ENCODE data around the gene TNP1. TPM values are rescaled to one million over a fixed set of nuclear protein-coding genes. Genes with fewer than 3 reads are reported as not detected.

TNP1 gene
- total and polyA plus RNA-seq, 7 experiments from 2014 or later = not detected

GRCh38 chr2:216871333-216871934 lies 11.6 kb upstream of the TNP1 start:
- Mint-ChIP-seq H3K4me1 (peaks cover 0 to 20% (median 4%) of the 10 kb centered on the region in 7 donors), H3K27me3 (no peaks in the 10 kb centered on the region), H3K36me3 (peaks cover 0 to 11% (median 0%) of the 10 kb centered on the region in 5 donors), H3K9me3 (peaks cover 0 to 7% (median 0%) of the 10 kb centered on the region in 11 donors), H3K27ac (no peak overlapping the region), H3K4me3 (no peak overlapping the region)
- no peaks in the 10 kb centered on the region for H3K4me1 ChIP-seq (ENCODE audit: control insufficient read depth in 2 of 2, insufficient read depth in 2 of 2, low read length in 2 of 2)
- H3K27ac ChIP-seq (ENCODE audit: low read depth, low read length) = no peak overlapping the region
- no peaks in the 10 kb centered on the region for H3K9me3 ChIP-seq (ENCODE audit: control insufficient read depth in 2 of 3, low read length in 3 of 3)
- no peak for DNase-seq
- ATAC-seq = no peak
- no peaks in the 10 kb centered on the region for H3K27me3 ChIP-seq (ENCODE audit: control insufficient read depth in 2 of 2, insufficient read depth in 2 of 2, low read length in 2 of 2)
- no peaks in the 10 kb centered on the region for H3K36me3 ChIP-seq (ENCODE audit: control insufficient read depth in 2 of 3, insufficient read depth in 3 of 3, low read length in 3 of 3)
- intact Hi-C loops (cut with micrococcal nuclease) = no loop called here
- no peak overlapping the region for H3K4me3 ChIP-seq (ENCODE audit: low read length)
- ChIA-PET POLR2A (no interaction called here), CTCF (no interaction called here)

DNA sequence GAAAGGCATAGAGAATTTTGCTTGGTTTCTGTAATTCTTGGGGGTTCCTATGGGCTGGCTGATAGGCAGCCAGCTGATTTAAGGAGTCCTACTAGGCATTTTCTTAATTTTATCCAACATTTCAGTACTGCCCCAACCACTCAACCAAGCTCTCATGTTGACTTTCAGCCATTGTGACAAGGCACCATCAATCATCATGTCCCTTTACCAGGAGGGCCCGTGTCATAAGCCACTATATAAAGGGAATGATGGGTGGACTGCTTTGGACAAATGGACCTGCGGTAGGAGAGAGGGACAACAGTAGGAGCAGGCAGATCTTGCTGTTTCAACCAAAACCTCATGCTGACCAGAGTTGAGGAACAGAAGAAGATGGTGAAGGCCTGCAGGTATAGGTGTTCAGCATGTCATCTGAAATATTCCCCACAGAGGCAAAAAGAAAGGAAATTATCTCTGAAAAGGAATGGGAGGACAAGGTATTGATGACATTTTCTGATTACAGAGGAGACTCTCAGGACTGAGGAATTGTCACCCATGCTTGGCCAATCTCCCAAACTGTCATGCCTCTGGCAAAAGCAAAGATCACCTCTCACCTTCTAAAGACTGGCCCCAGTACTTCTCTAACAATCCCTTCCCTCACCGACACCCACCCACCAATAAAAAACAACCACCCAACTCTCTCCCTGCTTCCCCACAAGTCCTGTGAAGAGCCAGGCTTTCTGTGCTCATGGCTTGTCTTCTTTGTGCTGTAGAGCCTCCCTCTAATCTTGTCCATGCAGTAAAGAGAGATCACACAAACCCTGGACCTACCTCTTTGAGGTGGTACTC lies 10.9 kb upstream of the TNP1 start:
- CTCF ChIA-PET = no interaction called here
- Mint-ChIP-seq H3K36me3 (peaks cover 0 to 11% (median 0%) of the 10 kb centered on the region in 5 donors), H3K4me3 (no peak overlapping the region), H3K9me3 (peaks cover 0 to 7% (median 0%) of the 10 kb centered on the region in 11 donors), H3K4me1 (peaks cover 0 to 27% (median 9%) of the 10 kb centered on the region in 7 donors), H3K27me3 (no peaks in the 10 kb centered on the region), H3K27ac (no peak overlapping the region)
- POLR2A ChIA-PET = no interaction called here
- intact Hi-C loops (cut with micrococcal nuclease) = no loop called here
- H3K27me3 ChIP-seq (ENCODE audit: control insufficient read depth in 2 of 2, insufficient read depth in 2 of 2, low read length in 2 of 2) = no peaks in the 10 kb centered on the region
- no peak overlapping the region for H3K4me3 ChIP-seq (ENCODE audit: low read length)
- no peaks in the 10 kb centered on the region for H3K9me3 ChIP-seq (ENCODE audit: control insufficient read depth in 2 of 3, low read length in 3 of 3)
- no peak for DNase-seq
- ATAC-seq = no peak
- H3K27ac ChIP-seq (ENCODE audit: low read depth, low read length) = no peak overlapping the region
- no peaks in the 10 kb centered on the region for H3K4me1 ChIP-seq (ENCODE audit: control insufficient read depth in 2 of 2, insufficient read depth in 2 of 2, low read length in 2 of 2)
- no peaks in the 10 kb centered on the region for H3K36me3 ChIP-seq (ENCODE audit: control insufficient read depth in 2 of 3, insufficient read depth in 3 of 3, low read length in 3 of 3)

DNA sequence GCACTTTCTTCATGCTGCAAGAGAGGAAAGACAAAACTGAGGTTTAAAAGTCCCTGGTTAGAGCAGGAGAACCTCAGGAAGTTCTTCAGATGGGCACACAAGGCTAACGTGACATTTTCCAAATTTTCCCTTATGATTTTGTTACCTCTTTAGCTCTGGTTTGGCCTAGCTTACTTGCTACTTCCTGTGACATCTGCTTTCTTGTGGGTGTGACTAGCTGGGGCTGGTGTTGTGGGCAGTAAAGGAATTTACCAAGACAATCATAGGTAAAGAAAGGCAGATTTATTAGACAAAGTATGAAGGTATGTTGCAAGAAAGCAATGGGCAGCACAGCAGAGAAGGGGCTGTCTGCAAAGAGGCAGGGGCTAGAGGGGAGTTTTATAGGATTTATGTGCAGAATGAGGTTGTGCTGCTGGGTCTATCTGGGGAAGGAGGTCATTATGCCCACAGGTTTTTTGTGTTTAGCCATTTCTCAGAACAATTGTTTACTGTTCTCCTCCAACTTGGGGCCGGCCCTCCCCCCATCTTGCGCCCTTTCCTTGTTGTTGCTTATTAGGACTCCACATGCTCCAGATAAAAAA lies 6.7 kb upstream of the TNP1 start:
- peaks cover 0 to 12% (median 0%) of the 10 kb centered on the region in 5 donors for H3K36me3 Mint-ChIP-seq
- no peak for DNase-seq
- ATAC-seq = peak; percentile 27
- Histone ChIP-seq H3K27ac (ENCODE audit: low read depth, low read length) (no peak overlapping the region), H3K36me3 (ENCODE audit: control insufficient read depth in 2 of 3, insufficient read depth in 3 of 3, low read length in 3 of 3) (no peaks in the 10 kb centered on the region), H3K9me3 (ENCODE audit: control insufficient read depth in 2 of 3, low read length in 3 of 3) (no peaks in the 10 kb centered on the region), H3K27me3 (ENCODE audit: control insufficient read depth in 2 of 2, insufficient read depth in 2 of 2, low read length in 2 of 2) (no peaks in the 10 kb centered on the region), H3K4me3 (ENCODE audit: low read length) (no peak overlapping the region), H3K4me1 (ENCODE audit: control insufficient read depth in 2 of 2, insufficient read depth in 2 of 2, low read length in 2 of 2) (no peaks in the 10 kb centered on the region)
- intact Hi-C loops (cut with micrococcal nuclease) = loop anchor here in 1 of 2 donors (1.0 kb wide), 1 partner anchor 8 kb away; no protein-coding TSS in a partner anchor
- peaks cover 0 to 7% (median 0%) of the 10 kb centered on the region in 11 donors for H3K9me3 Mint-ChIP-seq
- peaks cover 0 to 34% (median 9%) of the 10 kb centered on the region in 7 donors for H3K4me1 Mint-ChIP-seq
- peaks cover 0 to 2% (median 0%) of the 10 kb centered on the region in 5 donors for H3K27me3 Mint-ChIP-seq
- peak overlapping the region in 2 of 9 donors; percentile 23 to 44 for H3K27ac Mint-ChIP-seq
- ChIA-PET CTCF (no interaction called here), POLR2A (no interaction called here)
- H3K4me3 Mint-ChIP-seq = peak overlapping the region in 1 of 10 donors; percentile 53

DNA sequence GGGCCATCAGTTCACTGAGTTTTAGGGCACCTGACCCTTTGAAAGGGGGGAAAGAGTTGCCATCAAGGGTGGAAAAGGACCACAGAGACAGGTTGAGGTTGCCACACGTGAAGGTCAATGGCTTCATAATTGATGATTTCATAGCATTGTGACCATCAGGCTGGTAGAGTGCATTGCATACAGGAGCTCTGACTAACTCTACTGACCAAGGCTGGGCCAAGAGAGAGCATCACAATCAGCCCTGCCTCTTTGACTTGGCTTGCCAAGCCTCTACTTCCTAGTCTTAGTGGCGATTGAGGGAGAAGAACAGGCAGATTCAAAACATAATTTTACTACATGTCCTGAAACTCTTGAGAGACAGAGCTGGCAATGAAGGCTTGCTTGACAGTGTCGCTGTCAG lies 5.8 kb upstream of the TNP1 start:
- Histone ChIP-seq H3K27me3 (ENCODE audit: control insufficient read depth in 2 of 2, insufficient read depth in 2 of 2, low read length in 2 of 2) (no peaks in the 10 kb centered on the region), H3K36me3 (ENCODE audit: control insufficient read depth in 2 of 3, insufficient read depth in 3 of 3, low read length in 3 of 3) (no peaks in the 10 kb centered on the region), H3K9me3 (ENCODE audit: control insufficient read depth in 2 of 3, low read length in 3 of 3) (no peaks in the 10 kb centered on the region), H3K4me1 (ENCODE audit: control insufficient read depth in 2 of 2, insufficient read depth in 2 of 2, low read length in 2 of 2) (no peaks in the 10 kb centered on the region), H3K4me3 (ENCODE audit: low read length) (no peak overlapping the region), H3K27ac (ENCODE audit: low read depth, low read length) (no peak overlapping the region)
- Mint-ChIP-seq H3K4me1 (peaks cover 0 to 34% (median 9%) of the 10 kb centered on the region in 7 donors), H3K9me3 (peaks cover 0 to 6% (median 0%) of the 10 kb centered on the region in 11 donors), H3K36me3 (peaks cover 0 to 10% (median 0%) of the 10 kb centered on the region in 5 donors), H3K4me3 (no peak overlapping the region), H3K27me3 (peaks cover 0 to 3% (median 0%) of the 10 kb centered on the region in 5 donors), H3K27ac (peak overlapping the region in 1 of 9 donors; percentile 38)
- no peak for ATAC-seq
- ChIA-PET CTCF (no interaction called here), POLR2A (no interaction called here)
- DNase-seq = no peak
- intact Hi-C loops (cut with micrococcal nuclease) = loop anchor here in 1 of 2 donors (1.0 kb wide), 1 partner anchor 7 kb away; no protein-coding TSS in a partner anchor

DNA sequence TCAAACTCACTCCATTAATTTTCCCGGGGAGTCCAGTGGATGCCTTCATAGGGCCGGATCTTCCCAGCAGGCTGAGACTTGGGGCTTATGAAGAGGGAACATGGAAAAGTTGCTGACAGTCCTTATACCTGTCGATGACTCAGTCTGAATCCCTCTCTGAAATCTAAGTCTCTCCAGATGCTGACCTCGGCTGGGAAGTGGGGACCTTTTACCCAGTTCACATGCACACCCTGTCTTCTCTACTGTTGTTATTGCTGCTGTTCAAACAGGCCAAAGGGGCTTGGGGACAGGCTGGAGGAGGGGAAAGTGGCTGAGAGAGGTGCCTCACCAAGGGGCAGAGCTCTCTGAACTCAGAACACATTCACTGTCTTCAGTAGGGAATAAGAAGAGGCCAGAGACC lies 4.1 kb upstream of the TNP1 start:
- no peak overlapping the region for H3K27ac Mint-ChIP-seq
- ATAC-seq (no peak), DNase-seq (no peak)
- peaks cover 0 to 35% (median 9%) of the 10 kb centered on the region in 7 donors for H3K4me1 Mint-ChIP-seq
- intact Hi-C loops (cut with micrococcal nuclease) = no loop called here
- peaks cover 0 to 5% (median 0%) of the 10 kb centered on the region in 11 donors for H3K9me3 Mint-ChIP-seq
- peaks cover 0 to 3% (median 0%) of the 10 kb centered on the region in 5 donors for H3K27me3 Mint-ChIP-seq
- no peak overlapping the region for H3K4me3 ChIP-seq (ENCODE audit: low read length)
- peaks cover 0 to 7% (median 0%) of the 10 kb centered on the region in 5 donors for H3K36me3 Mint-ChIP-seq
- H3K36me3 ChIP-seq (ENCODE audit: control insufficient read depth in 2 of 3, insufficient read depth in 3 of 3, low read length in 3 of 3) = no peaks in the 10 kb centered on the region
- H3K27me3 ChIP-seq (ENCODE audit: control insufficient read depth in 2 of 2, insufficient read depth in 2 of 2, low read length in 2 of 2) = no peaks in the 10 kb centered on the region
- no peaks in the 10 kb centered on the region for H3K9me3 ChIP-seq (ENCODE audit: control insufficient read depth in 2 of 3, low read length in 3 of 3)
- no peaks in the 10 kb centered on the region for H3K4me1 ChIP-seq (ENCODE audit: control insufficient read depth in 2 of 2, insufficient read depth in 2 of 2, low read length in 2 of 2)
- no peak overlapping the region for H3K4me3 Mint-ChIP-seq
- no peak overlapping the region for H3K27ac ChIP-seq (ENCODE audit: low read depth, low read length)
- POLR2A ChIA-PET = interaction anchor here (0.6 kb wide), 1 partner anchor 1136 kb away, joined by 3 read pairs; no protein-coding TSS in a partner anchor
- CTCF ChIA-PET = no interaction called here

DNA sequence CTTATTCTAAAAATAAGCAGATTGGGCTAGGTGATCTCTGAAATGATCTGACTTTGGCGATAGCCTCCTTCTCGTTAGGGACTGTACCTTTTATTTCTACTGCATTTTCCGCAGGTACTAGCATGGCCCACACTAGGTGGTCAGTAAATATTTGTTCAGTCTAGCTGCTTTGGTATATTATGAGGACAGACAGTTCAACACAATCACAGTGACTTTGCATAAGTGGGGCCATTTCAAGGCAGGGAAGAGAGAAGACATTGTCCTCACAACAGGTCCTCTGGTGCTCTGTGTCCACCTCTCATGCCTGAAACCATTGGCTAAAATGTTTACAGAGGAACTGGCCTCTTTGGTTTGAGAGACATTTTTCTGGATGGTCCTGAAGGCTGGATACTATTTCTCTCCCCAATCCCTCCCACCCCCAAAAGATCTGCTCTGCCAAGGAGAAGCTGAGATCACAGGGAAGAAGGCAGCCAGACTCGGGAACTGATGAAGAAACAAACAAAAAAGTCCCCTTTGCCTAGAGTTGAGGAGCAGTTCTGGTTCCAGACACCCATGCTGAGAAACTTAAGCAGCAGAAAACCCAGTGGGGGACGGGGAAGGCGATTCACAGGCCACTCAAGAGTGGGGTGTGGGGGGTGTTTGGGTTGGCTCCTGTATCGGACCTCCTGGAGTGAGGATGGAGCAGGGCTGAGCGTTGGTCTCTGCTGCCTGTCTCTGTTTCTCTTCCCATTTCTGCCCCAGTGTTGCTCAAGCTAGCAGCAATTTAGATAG lies 2.9 kb upstream of the TNP1 start:
- POLR2A ChIA-PET = no interaction called here
- intact Hi-C loops (cut with micrococcal nuclease) = no loop called here

More for the DNA sequence above, 2.9 kb upstream of the TNP1 start:
- DNase-seq (no peak), ATAC-seq (no peak)
- Mint-ChIP-seq H3K36me3 (peaks cover 0 to 7% (median 0%) of the 10 kb centered on the region in 5 donors), H3K9me3 (peaks cover 0 to 5% (median 0%) of the 10 kb centered on the region in 11 donors), H3K27me3 (peaks cover 0 to 3% (median 0%) of the 10 kb centered on the region in 5 donors), H3K4me3 (no peak overlapping the region), H3K27ac (no peak overlapping the region), H3K4me1 (peaks cover 7 to 38% (median 20%) of the 10 kb centered on the region in 7 donors)
- Histone ChIP-seq H3K4me3 (ENCODE audit: low read length) (no peak overlapping the region), H3K27ac (ENCODE audit: low read depth, low read length) (no peak overlapping the region), H3K9me3 (ENCODE audit: control insufficient read depth in 2 of 3, low read length in 3 of 3) (no peaks in the 10 kb centered on the region), H3K27me3 (ENCODE audit: control insufficient read depth in 2 of 2, insufficient read depth in 2 of 2, low read length in 2 of 2) (no peaks in the 10 kb centered on the region), H3K36me3 (ENCODE audit: control insufficient read depth in 2 of 3, insufficient read depth in 3 of 3, low read length in 3 of 3) (no peaks in the 10 kb centered on the region), H3K4me1 (ENCODE audit: control insufficient read depth in 2 of 2, insufficient read depth in 2 of 2, low read length in 2 of 2) (peaks cover 0 to 5% of the 10 kb centered on the region in 2 donors)
- CTCF ChIA-PET = no interaction called here

Measured in naive thymus-derived CD4-positive, alpha-beta T cell (primary cell).